Smooth muscle cell (in vitro differentiated cells): ENCODE results near the gene TGM4. TPM values are rescaled to one million over a fixed set of nuclear protein-coding genes. Genes with fewer than 3 reads are reported as not detected.

Experiments
- DNase-seq: peaks from one replicate; lab custom pipeline; 2025; ENCODE audit not compliant: unreplicated experiment; lab: John Stamatoyannopoulos, UW
- H2AFZ ChIP-seq: fragments of 200-600 bp; sonication (generic); 2 replicates; pipeline ENCODE4 v1.6.0; 2016; ENCODE audit warnings: antibody characterized with exemption, low read depth, mild to moderate bottlenecking
- H3F3A ChIP-seq: fragments of 200-600 bp; sonication (generic); 2 replicates; pipeline ENCODE4 v1.6.0; 2017; ENCODE audit warnings: antibody characterized with exemption, low read depth
- H3K27ac ChIP-seq: fragments of 200-600 bp; sonication (generic); 2 replicates; pipeline ENCODE4 v1.5.1; 2016; ENCODE audit warnings: low read depth, mild to moderate bottlenecking
- H3K27me3 ChIP-seq: fragments of 200-600 bp; sonication (generic); 2 replicates; pipeline ENCODE4 v1.6.1; 2016; ENCODE audit warnings: low read depth, mild to moderate bottlenecking
- H3K36me3 ChIP-seq: fragments of 200-600 bp; sonication (generic); 2 replicates; pipeline ENCODE4 v1.5.1; 2016; ENCODE audit warnings: low read depth
- H3K4me1 ChIP-seq: fragments of 200-600 bp; sonication (generic); 2 replicates; pipeline ENCODE4 v1.5.1; 2016; ENCODE audit warnings: low read depth
- H3K4me2 ChIP-seq: fragments of 200-600 bp; sonication (generic); 2 replicates; pipeline ENCODE4 v1.6.0; 2016; ENCODE audit warnings: mild to moderate bottlenecking
- H3K4me3 ChIP-seq: fragments of 200-600 bp; sonication (generic); 2 replicates; pipeline ENCODE4 v1.5.1; 2016; ENCODE audit warnings: mild to moderate bottlenecking
- H3K79me2 ChIP-seq: fragments of 200-600 bp; sonication (generic); 2 replicates; pipeline ENCODE4 v1.6.0; 2016; ENCODE audit warnings: low read depth, mild to moderate bottlenecking
- H3K9ac ChIP-seq: fragments of 200-600 bp; sonication (generic); 2 replicates; pipeline ENCODE4 v1.6.0; 2016; ENCODE audit warnings: low read depth
- H3K9me3 ChIP-seq: fragments of 200-600 bp; sonication (generic); replicated peaks from 2 replicates; pipeline ENCODE4 v1.5.1; 2016; ENCODE audit warnings: low read depth
- H4K20me1 ChIP-seq: fragments of 200-600 bp; sonication (generic); 2 replicates; pipeline ENCODE4 v1.6.0; 2016; ENCODE audit warnings: low read depth
- WGBS: methylation state at CpG from one replicate; pipeline ENCODE4 v1.1.7; 2016; ENCODE audit warnings: low lambda C conversion rate; 5-methylcytosine and 5-hydroxymethylcytosine counted together
- polyA plus RNA-seq: library from polyadenylated mRNA; unstranded; fragments of >200 nt; fragmentation: Nextera tagmentation; extraction: Ambion mirVana; gene quantifications from 2 replicates; pipeline ENCODE4 v1.2.1, GENCODE V29; 2016
- total RNA-seq: library from RNA; depleted of rRNA; stranded (reverse); fragments of >200 nt; gene quantifications from 2 replicates; pipeline ENCODE4 v1.2.3, GENCODE V29; 2014
- TF ChIP-seq, protein P1 (sequence below): fragments of 200-600 bp; sonication (generic); IDR thresholded peaks from 2 replicates; pipeline ENCODE4 v1.5.1; 2017; ENCODE audit warnings: borderline replicate concordance, mild to moderate bottlenecking, antibody characterized with exemption; ENCODE audit not compliant: insufficient read depth, poor library complexity, severe bottlenecking

The TGM4 gene
- total and polyA plus RNA-seq, 2 experiments from 2014 or later = not detected

DNA sequence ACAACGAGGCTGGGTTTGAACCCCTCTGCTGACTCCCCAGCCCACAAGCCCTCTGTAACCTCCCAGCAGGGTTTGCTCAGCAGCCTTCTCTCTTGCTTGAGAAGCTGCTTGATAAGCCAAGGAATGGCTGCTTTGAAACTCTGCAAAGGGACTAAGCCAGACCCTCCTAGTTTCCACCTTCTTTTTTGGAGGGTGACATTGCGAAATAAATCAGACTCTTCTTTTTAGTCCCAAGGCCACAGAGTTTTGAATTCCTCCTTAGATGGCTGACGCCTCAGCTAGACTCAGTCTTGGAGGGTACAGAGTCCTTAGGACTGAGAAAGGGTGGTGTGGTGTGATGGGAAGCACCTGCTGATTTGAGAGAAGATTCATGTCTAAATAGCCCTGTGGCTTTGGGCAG lies 1.2 kb downstream of the TGM4 start:
- H3K79me2 ChIP-seq = no peaks in the 10 kb centered on the region
- H3K27me3 ChIP-seq = no peaks in the 10 kb centered on the region
- H3K4me3 ChIP-seq = no peak overlapping the region
- no peak overlapping the region for H3K27ac ChIP-seq
- no peaks in the 10 kb centered on the region for H3K36me3 ChIP-seq
- no peak overlapping the region for H3K4me2 ChIP-seq
- H4K20me1 ChIP-seq = no peaks in the 10 kb centered on the region
- 93% methylated on average over 3 of the region's 3 CpGs for WGBS
- H3F3A ChIP-seq = no peaks in the 10 kb centered on the region
- H2AFZ ChIP-seq = no peak overlapping the region
- DNase-seq = no peak
- H3K4me1 ChIP-seq = no peaks in the 10 kb centered on the region
- TF ChIP-seq, protein P1, sequence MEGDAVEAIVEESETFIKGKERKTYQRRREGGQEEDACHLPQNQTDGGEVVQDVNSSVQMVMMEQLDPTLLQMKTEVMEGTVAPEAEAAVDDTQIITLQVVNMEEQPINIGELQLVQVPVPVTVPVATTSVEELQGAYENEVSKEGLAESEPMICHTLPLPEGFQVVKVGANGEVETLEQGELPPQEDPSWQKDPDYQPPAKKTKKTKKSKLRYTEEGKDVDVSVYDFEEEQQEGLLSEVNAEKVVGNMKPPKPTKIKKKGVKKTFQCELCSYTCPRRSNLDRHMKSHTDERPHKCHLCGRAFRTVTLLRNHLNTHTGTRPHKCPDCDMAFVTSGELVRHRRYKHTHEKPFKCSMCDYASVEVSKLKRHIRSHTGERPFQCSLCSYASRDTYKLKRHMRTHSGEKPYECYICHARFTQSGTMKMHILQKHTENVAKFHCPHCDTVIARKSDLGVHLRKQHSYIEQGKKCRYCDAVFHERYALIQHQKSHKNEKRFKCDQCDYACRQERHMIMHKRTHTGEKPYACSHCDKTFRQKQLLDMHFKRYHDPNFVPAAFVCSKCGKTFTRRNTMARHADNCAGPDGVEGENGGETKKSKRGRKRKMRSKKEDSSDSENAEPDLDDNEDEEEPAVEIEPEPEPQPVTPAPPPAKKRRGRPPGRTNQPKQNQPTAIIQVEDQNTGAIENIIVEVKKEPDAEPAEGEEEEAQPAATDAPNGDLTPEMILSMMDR = no peak
- no peaks in the 10 kb centered on the region for H3K9me3 ChIP-seq
- no peak overlapping the region for H3K9ac ChIP-seq

DNA sequence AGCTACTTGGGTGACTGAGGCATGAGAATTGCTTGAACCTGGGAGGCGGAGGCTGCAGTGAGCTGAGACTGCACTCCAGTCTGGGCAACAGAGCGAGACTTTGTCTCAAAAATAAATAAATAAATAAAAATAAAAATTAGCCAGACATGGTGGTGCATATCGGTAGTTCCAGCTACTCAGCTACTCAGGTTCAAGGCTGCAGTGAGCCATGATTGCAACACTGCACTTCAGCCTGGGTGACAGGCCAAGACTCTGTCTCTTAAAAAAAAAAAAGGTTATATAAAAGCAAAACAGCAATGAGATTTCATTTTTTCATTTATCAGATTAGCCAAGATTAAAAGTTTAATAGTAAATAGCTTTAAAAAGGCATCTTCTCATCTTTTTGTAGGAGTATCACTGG lies 2.9 kb downstream of the TGM4 start:
- Histone ChIP-seq H3K4me2 (no peak overlapping the region), H3K36me3 (no peaks in the 10 kb centered on the region), H3K9me3 (no peaks in the 10 kb centered on the region), H3F3A (no peaks in the 10 kb centered on the region), H3K4me1 (no peaks in the 10 kb centered on the region), H3K4me3 (no peak overlapping the region), H3K27ac (no peak overlapping the region), H3K27me3 (no peaks in the 10 kb centered on the region), H3K9ac (no peak overlapping the region), H4K20me1 (no peaks in the 10 kb centered on the region), H3K79me2 (no peaks in the 10 kb centered on the region), H2AFZ (no peak overlapping the region)
- WGBS = 90% methylated on average over 3 of the region's 3 CpGs
- DNase-seq = no peak
- TF ChIP-seq, protein P1 = no peak

DNA sequence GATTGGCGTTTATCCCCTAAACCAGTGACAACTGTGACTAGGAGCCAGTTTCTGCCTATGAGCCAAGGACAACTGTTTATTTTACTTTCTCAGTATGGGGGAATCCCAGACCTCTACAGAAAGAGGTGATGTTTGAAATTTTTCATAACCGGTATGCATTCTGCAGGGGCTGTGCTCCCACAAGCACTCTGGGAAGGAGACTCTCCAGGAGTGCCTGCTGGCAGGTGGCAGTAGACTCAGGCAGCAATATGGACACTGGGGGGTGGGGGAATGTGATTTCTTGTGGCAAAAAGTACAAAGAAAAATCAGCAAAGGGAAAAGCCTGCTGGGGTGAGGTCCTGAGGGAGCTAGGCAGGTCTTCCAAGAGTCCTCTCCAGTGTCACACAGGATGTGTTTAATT lies 5.9 kb downstream of the TGM4 start:
- Histone ChIP-seq H3K79me2 (no peaks in the 10 kb centered on the region), H3K9ac (no peak overlapping the region), H4K20me1 (no peaks in the 10 kb centered on the region), H3K27ac (no peak overlapping the region), H3F3A (no peaks in the 10 kb centered on the region), H3K4me1 (no peaks in the 10 kb centered on the region), H3K9me3 (no peaks in the 10 kb centered on the region), H3K36me3 (no peaks in the 10 kb centered on the region), H3K27me3 (no peaks in the 10 kb centered on the region), H3K4me3 (no peak overlapping the region), H3K4me2 (no peak overlapping the region), H2AFZ (no peak overlapping the region)
- WGBS = 91% methylated on average over 2 of the region's 2 CpGs
- no peak for DNase-seq
- TF ChIP-seq, protein P1 = no peak

DNA sequence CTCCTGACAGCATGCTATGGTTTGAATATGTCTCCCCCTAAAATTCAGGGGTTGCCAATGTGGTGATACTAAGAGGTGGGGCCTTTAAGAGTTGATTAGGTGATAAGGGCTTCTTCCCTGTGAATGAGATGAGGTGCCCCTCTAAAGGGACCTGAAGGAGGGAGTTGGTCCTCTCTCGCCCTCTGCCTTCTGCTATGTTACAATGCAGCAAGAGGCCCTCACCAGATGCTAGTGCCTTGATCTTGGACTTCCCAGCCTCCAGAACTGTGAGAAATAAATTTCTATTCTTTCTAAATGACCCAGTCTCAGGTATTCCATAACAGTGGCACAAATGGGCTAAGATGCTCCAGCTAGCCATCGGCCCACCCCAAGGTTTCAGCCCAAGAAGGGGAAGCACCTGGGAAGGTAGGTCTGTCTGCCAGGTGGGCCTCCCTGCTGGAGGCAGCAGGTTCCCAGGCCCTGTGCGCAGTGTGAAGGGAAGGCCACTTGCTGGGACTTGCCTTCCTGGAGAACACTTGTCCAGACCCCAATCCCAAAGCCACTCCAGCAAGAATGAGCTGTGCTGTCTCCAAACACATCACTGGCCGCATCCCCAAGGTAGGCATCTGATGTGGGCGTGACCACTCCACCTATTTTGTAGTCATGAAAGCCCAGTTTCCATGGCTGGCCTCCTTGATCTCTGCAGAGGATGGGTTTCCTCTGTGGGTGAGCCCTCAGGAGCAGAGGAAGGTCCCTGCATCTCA lies 9.0 kb downstream of the TGM4 start:
- TF ChIP-seq, protein P1 = no peak
- no peak overlapping the region for H3K4me2 ChIP-seq
- no peaks in the 10 kb centered on the region for H3K9me3 ChIP-seq
- WGBS = 96% methylated on average over 5 of the region's 5 CpGs
- no peak overlapping the region for H2AFZ ChIP-seq
- H3K4me1 ChIP-seq = no peaks in the 10 kb centered on the region
- no peaks in the 10 kb centered on the region for H4K20me1 ChIP-seq
- no peaks in the 10 kb centered on the region for H3K27me3 ChIP-seq
- H3F3A ChIP-seq = no peaks in the 10 kb centered on the region
- H3K79me2 ChIP-seq = no peaks in the 10 kb centered on the region
- H3K27ac ChIP-seq = no peak overlapping the region
- H3K9ac ChIP-seq = no peak overlapping the region
- H3K36me3 ChIP-seq = no peaks in the 10 kb centered on the region
- H3K4me3 ChIP-seq = no peak overlapping the region
- no peak for DNase-seq
